ENCODE results near the gene CALB2. TPM values are rescaled to one million over a fixed set of nuclear protein-coding genes. Genes with fewer than 3 reads are reported as not detected.
"Not testable (repeated sequence)": the region's sequence is repeated elsewhere in the genome, so short reads cannot be mapped to it uniquely, and the experiment has no call there.

CALB2 gene
- total and polyA plus RNA-seq, 2 of the 8 experiments (the other 6 are each of a cell fraction or from before 2014, with no cell fraction given), result 1.9 to 2.6 TPM

GRCh38 chr16:71356936-71357335 is 1.6 kb upstream of the CALB2 start:
- CTCF ChIA-PET (ENCODE audit: partially characterized antibody), result interaction anchor here (0.6 to 6.7 kb wide), 25 partner anchors 8 to 703 kb away, joined by 3 to 54 read pairs (median 5); no protein-coding TSS in a partner anchor
- TF ChIP-seq KDM1A (IDR thresholded peaks at IDR 0.05; ENCODE audit: borderline replicate concordance, low read length), result 0 out of 2 replicates have a peak, but pooled peaks have one; percentile 28

More at GRCh38 chr16:71356936-71357335, 1.6 kb upstream of the CALB2 start:
- H4K5ac ChIP-seq (ENCODE audit: insufficient read length, low read depth, low read length); H3K27ac ChIP-seq (ENCODE audit: low read depth, low read length); H2AFZ ChIP-seq (ENCODE audit: low read length); H4K8ac ChIP-seq (ENCODE audit: extremely low read depth, insufficient read depth, low read length); H4K20me1 ChIP-seq (replicated peaks in 1 of 2; ENCODE audit: control insufficient read depth in 1 of 2, insufficient read depth in 2 of 2, low read length in 2 of 2); H3K9ac ChIP-seq (replicated peaks in 1 of 4; ENCODE audit: extremely low read depth in 1 of 4, low read depth in 3 of 4, low read length in 3 of 4); H3K4ac ChIP-seq (replicated peaks; ENCODE audit: insufficient read length, low read depth, low read length); H3K79me2 ChIP-seq (ENCODE audit: control insufficient read depth in 1 of 2, insufficient read depth in 2 of 2, low read length in 2 of 2); H2BK20ac ChIP-seq (ENCODE audit: low read length); FAIRE-seq; H2AK5ac ChIP-seq (ENCODE audit: low read depth, low read length); H2BK5ac ChIP-seq (ENCODE audit: low read depth, low read length); H3K23me2 ChIP-seq (ENCODE audit: low read depth, low read length); H4K91ac ChIP-seq (replicated peaks; ENCODE audit: insufficient read length, low read length); H3K18ac ChIP-seq (ENCODE audit: extremely low read depth, low read length); H3K79me1 ChIP-seq (ENCODE audit: low read depth, low read length); H2BK12ac ChIP-seq (ENCODE audit: low read depth, low read length); H3K23ac ChIP-seq (ENCODE audit: insufficient read length); H3K9me3 ChIP-seq (ENCODE audit: insufficient read depth in 2 of 2, low read depth in 1 of 2, low read length in 1 of 2); H3K36me3 ChIP-seq (ENCODE audit: control insufficient read depth in 2 of 4, insufficient read depth in 4 of 4, low read length in 3 of 4); H3K14ac ChIP-seq (ENCODE audit: insufficient read length); H2BK120ac ChIP-seq (replicated peaks; ENCODE audit: low read depth, low read length); POLR2A ChIA-PET (ENCODE audit: partially characterized antibody); DNase-seq (ENCODE audit: low read depth in 1 of 2, low spot score in 2 of 2); H3K56ac ChIP-seq (replicated peaks; ENCODE audit: insufficient read length, low read depth, low read length); H3K4me3 ChIP-seq (ENCODE audit: extremely low read depth in 1 of 4, insufficient read depth in 2 of 4, low read depth in 3 of 4, low read length in 4 of 4): not testable (repeated sequence)
- Histone ChIP-seq H3K4me2 (ENCODE audit: insufficient read depth in 1 of 2, low read depth in 2 of 2, low read length in 2 of 2) (peak overlapping the region in 1 of 2 experiments; percentile 47; a peak in 1 of 4 replicates), H3K27me3 (replicated peaks in 1 of 4; ENCODE audit: control insufficient read depth in 3 of 4, extremely low read depth in 1 of 4, insufficient read depth in 3 of 4, low read length in 3 of 4) (peaks cover 0 to 22% (median 18%) of the 10 kb centered on the region in 4 experiments; a peak in 6 of 7 replicates), H2BK15ac (ENCODE audit: low read length) (peak overlapping the region; percentile 53; the same call in 1 of the 2 replicates), H3K4me1 (replicated peaks in 1 of 4; ENCODE audit: control insufficient read depth in 3 of 4, insufficient read depth in 4 of 4, low read length in 3 of 4) (peaks cover 0 to 12% (median 6%) of the 10 kb centered on the region in 4 experiments; a peak in 5 of 7 replicates)
- WGBS, 2 experiments (ENCODE audit: extremely low coverage in 1 of 2, insufficient coverage in 1 of 2, insufficient read length in 1 of 2, insufficient replicate concordance in 2 of 2, low coverage in 1 of 2, low lambda C conversion rate in 2 of 2, missing lambda C conversion rate in 1 of 2), result 90% methylated on average over 4 of the region's 4 CpGs; no CpG with 5 or more reads in 1 of the 2 experiments

Measured in H1 (cell line).